SK-N-SH (cell line): ENCODE data around the gene SQOR.

Source experiments
- CTCF ChIP-seq: fragments of 200-600 bp; sonication (generic); IDR thresholded peaks from 2 replicates; pipeline ENCODE4 v1.6.1; 2017; ENCODE audit warnings: antibody characterized with exemption, mild to moderate bottlenecking, moderate library complexity
- GABPA ChIP-seq: IDR thresholded peaks from 2 replicates; pipeline ENCODE4 v1.4.0; 2012; ENCODE audit warnings: low read depth, mild to moderate bottlenecking
- MAX ChIP-seq: IDR thresholded peaks from 2 replicates; pipeline ENCODE4 v1.4.0; 2012; ENCODE audit warnings: low read depth
- RAD21 ChIP-seq: IDR thresholded peaks from 2 replicates; pipeline ENCODE4 v1.6.1; 2012; ENCODE audit warnings: mild to moderate bottlenecking, low read length
- RFX5 ChIP-seq: IDR thresholded peaks from 2 replicates; pipeline ENCODE4 v1.6.1; 2012; ENCODE audit warnings: mild to moderate bottlenecking, improper control_type of control experiment, low read length
- SIN3A ChIP-seq: IDR thresholded peaks from 2 replicates; pipeline ENCODE4 v1.6.1; 2012; ENCODE audit warnings: low read depth, mild to moderate bottlenecking, low read length, moderate library complexity, borderline replicate concordance

GRCh38 chr15:45728641-45729040 is 93.8 kb downstream of the SQOR start:
- no peak for TF ChIP-seq RAD21
- no peak for TF ChIP-seq RFX5
- no peak for TF ChIP-seq CTCF
- TF ChIP-seq MAX: no peak
- TF ChIP-seq GABPA: no peak
- no peak for TF ChIP-seq SIN3A
